B cell (primary cell): ENCODE results near the gene RAPGEF1. TPM values are rescaled to one million over a fixed set of nuclear protein-coding genes. Genes with fewer than 3 reads are reported as not detected.

ENCODE experiments used
- ATAC-seq: fragments of 200-7000 bp; cut with Tn5 transposase; one replicate; pipeline ENCODE4 v1.10.0; 2021; ENCODE audit warnings: low read depth, mild to moderate bottlenecking, moderate number of reproducible peaks, moderate library complexity
- CTCF ChIA-PET: fragments of 350-600 bp; sonication (Branson Sonifier 250); formaldehyde crosslinking; loops from one replicate; lab custom pipeline; 2021; ENCODE audit warnings: antibody characterized with exemption, inconsistent platforms; lab: Charles Lee
- POLR2A ChIA-PET: fragments of 350-600 bp; sonication (Branson Sonifier 250); formaldehyde crosslinking; loops from one replicate; lab custom pipeline; 2021; ENCODE audit warnings: antibody characterized with exemption; lab: Charles Lee
- DNase-seq: peaks from one replicate; pipeline ENCODE4 v3.0.0; 2013
- H2AFZ ChIP-seq: 2 replicates; pipeline ENCODE4 v1.6.1; 2012; ENCODE audit warnings: mild to moderate bottlenecking, low read depth, low read length; ENCODE audit not compliant: insufficient read depth, poor library complexity, severe bottlenecking
- H3K27ac ChIP-seq, 2 donors: 1 replicate in 1 of 2; 2 replicates in 1 of 2; pipeline ENCODE4 v1.5.1; 2012 to 2013; ENCODE audit warnings: low read length in 2 of 2, mild to moderate bottlenecking in 2 of 2, moderate library complexity in 1 of 2
- H3K27me3 ChIP-seq, 4 experiments: fragments of 200-600 bp in 1 of 4; sonication (generic) in 1 of 4; replicated peaks in 1 of 4; 1 replicate in 2 of 4; 2 replicates in 2 of 4; pipeline versions ENCODE4 v1.6.1 to v1.7.0; 2013 to 2016; ENCODE audit warnings: low read length in 3 of 4, mild to moderate bottlenecking in 2 of 4, mixed read lengths in 1 of 4, moderate library complexity in 1 of 4; ENCODE audit not compliant: insufficient read depth in 4 of 4, control insufficient read depth in 3 of 4; ENCODE audit errors: control extremely low read depth in 1 of 4
- H3K36me3 ChIP-seq, 2 experiments: replicated peaks in 1 of 2; 1 replicate in 1 of 2; 2 replicates in 1 of 2; pipeline versions ENCODE4 v1.6.1 to v1.7.1; 2013; ENCODE audit warnings: low read length in 1 of 2; ENCODE audit not compliant: insufficient read depth in 2 of 2, control insufficient read depth in 1 of 2; ENCODE audit errors: control extremely low read depth in 1 of 2, extremely low read depth in 1 of 2
- H3K4me1 ChIP-seq, 2 donors: fragments of 200-600 bp in 1 of 2; sonication (generic) in 1 of 2; 1 replicate in 1 of 2; 2 replicates in 1 of 2; pipeline versions ENCODE4 v1.5.1 to v1.6.1; 2013 to 2017; ENCODE audit warnings: low read length in 2 of 2; ENCODE audit not compliant: control insufficient read depth in 2 of 2, insufficient read depth in 2 of 2
- H3K4me2 ChIP-seq: replicated peaks from 2 replicates; pipeline ENCODE3; 2012; ENCODE audit warnings: mild to moderate bottlenecking, low read depth, low read length; ENCODE audit not compliant: poor library complexity, severe bottlenecking
- H3K4me3 ChIP-seq, 5 experiments: fragments of 200-600 bp in 1 of 5; sonication (generic) in 1 of 5; 1 replicate in 3 of 5; 2 replicates in 2 of 5; pipeline versions ENCODE4 v1.5.1 to v1.7.0; 2011 to 2016; ENCODE audit warnings: low read length in 4 of 5, mild to moderate bottlenecking in 4 of 5, low read depth in 2 of 5, control low read depth in 1 of 5, moderate library complexity in 1 of 5; ENCODE audit not compliant: insufficient read depth in 1 of 5; ENCODE audit errors: control extremely low read depth in 1 of 5, extremely low read depth in 1 of 5
- H3K79me2 ChIP-seq: fragments of 200-600 bp; sonication (generic); one replicate; pipeline ENCODE4 v1.6.0; 2016; ENCODE audit warnings: low read length; ENCODE audit not compliant: control insufficient read depth, insufficient read depth
- H3K9ac ChIP-seq: fragments of 200-600 bp; sonication (generic); 2 replicates; pipeline ENCODE4 v1.6.1; 2017; ENCODE audit warnings: mild to moderate bottlenecking, low read length, moderate library complexity
- H3K9me3 ChIP-seq, 3 donors: one replicate each; pipeline versions ENCODE4 v1.6.1 to v1.7.1; 2013; ENCODE audit warnings: low read length in 2 of 3; ENCODE audit not compliant: control insufficient read depth in 2 of 3, insufficient read depth in 1 of 3; ENCODE audit errors: control extremely low read depth in 1 of 3
- H4K20me1 ChIP-seq: 2 replicates; pipeline ENCODE4 v1.6.0; 2012; ENCODE audit warnings: mild to moderate bottlenecking, low read length; ENCODE audit not compliant: insufficient read depth, control insufficient read depth, poor library complexity, severe bottlenecking
- H3K27ac Mint-ChIP-seq: one replicate; pipeline ENCODE4 v1.8.0; 2021; ENCODE audit warnings: mixed read lengths
- H3K27me3 Mint-ChIP-seq: one replicate; pipeline ENCODE4 v1.8.0; 2021; ENCODE audit warnings: mixed read lengths
- H3K4me1 Mint-ChIP-seq: one replicate; pipeline ENCODE4 v1.8.0; 2021; ENCODE audit warnings: mixed read lengths
- H3K4me3 Mint-ChIP-seq: one replicate; pipeline ENCODE4 v1.8.0; 2021; ENCODE audit warnings: mixed read lengths
- H3K9me3 Mint-ChIP-seq: one replicate; pipeline ENCODE4 v1.8.0; 2022; ENCODE audit warnings: mixed read lengths; ENCODE audit not compliant: insufficient read depth
- CTCF ChIP-seq: fragments of 200-600 bp; IDR thresholded peaks from one replicate; pipeline ENCODE4 v1.8.0; 2022; ENCODE audit warnings: antibody characterized with exemption, mild to moderate bottlenecking
- EZH2 ChIP-seq: IDR thresholded peaks from 2 replicates; pipeline ENCODE4 v1.6.1; 2012; ENCODE audit warnings: borderline replicate concordance, low read depth, mild to moderate bottlenecking, moderate library complexity, low read length; ENCODE audit not compliant: insufficient read depth, poor library complexity, severe bottlenecking
- WGBS: methylation state at CpG from one replicate; pipeline ENCODE4 v1.1.5; 2013; ENCODE audit warnings: missing lambda C conversion rate; ENCODE audit not compliant: insufficient coverage; 5-methylcytosine and 5-hydroxymethylcytosine counted together
- intact Hi-C: fragments of 100-400 bp; cut with micrococcal nuclease; formaldehyde crosslinking; loops from one replicate; pipeline ENCODE4 v1.10.0; 2022
- polyA plus RNA-seq: library from polyadenylated mRNA; depleted of rRNA; stranded (reverse); fragments of >200 nt; gene quantifications from 2 replicates; pipeline ENCODE4 v1.2.3, GENCODE V29; 2012
- total RNA-seq, 2 donors: library from RNA; stranded (reverse); fragments of 120-200 nt in 1 of 2; gene quantifications; 1 replicate in 1 of 2; 2 replicates in 1 of 2; pipeline versions ENCODE4 v1.2.3 to v1.2.4, GENCODE V29; 2013 to 2022

The RAPGEF1 gene
- total and polyA plus RNA-seq, 2 donors (not counting 1 experiment from before 2014, with no cell fraction given), result 134 to 447 TPM

GRCh38 chr9:131738293-131739132, 1.4 kb downstream of the RAPGEF1 start:
- TF ChIP-seq EZH2, result no peak
- no peak for TF ChIP-seq CTCF
- Mint-ChIP-seq H3K4me1 (peaks cover 64% of the 10 kb centered on the region), H3K4me3 (peak overlapping the region; percentile 97), H3K27me3 (no peaks in the 10 kb centered on the region), H3K27ac (peak overlapping the region; percentile 93), H3K9me3 (no peaks in the 10 kb centered on the region)
- H3K4me1 ChIP-seq, result peaks cover 56 to 64% of the 10 kb centered on the region in 2 donors
- H4K20me1 ChIP-seq, result peaks cover 24% of the 10 kb centered on the region
- ATAC-seq, result no peak
- CTCF ChIA-PET, result interaction anchor here (0.7 to 15.1 kb wide), 22 partner anchors 7 to 235 kb away, joined by 3 to 263 read pairs (median 6); no protein-coding TSS in a partner anchor
- no peaks in the 10 kb centered on the region for H3K27me3 ChIP-seq
- H3K4me3 ChIP-seq, result peak overlapping the region; percentile 72 to 83 (median 77)
- peaks cover 3 to 4% of the 10 kb centered on the region in 2 experiments for H3K36me3 ChIP-seq
- peak overlapping the region; percentile 44 to 80 for H3K27ac ChIP-seq
- WGBS, result 31% methylated on average over 9 of the region's 13 CpGs
- no peak for DNase-seq
- H3K9ac ChIP-seq, result peak overlapping the region; percentile 75
- POLR2A ChIA-PET, result interaction anchor here (0.9 to 1.7 kb wide), 7 partner anchors 8 to 150 kb away, joined by 3 to 11 read pairs (median 4); no protein-coding TSS in a partner anchor
- H3K79me2 ChIP-seq, result peaks cover 66% of the 10 kb centered on the region
- H3K9me3 ChIP-seq, result no peaks in the 10 kb centered on the region
- intact Hi-C loops, result loop anchor here (1.0 to 2.0 kb wide), 3 partner anchors 9 to 60 kb away; no protein-coding TSS in a partner anchor
- H3K4me2 ChIP-seq, result peak overlapping the region; percentile 84
- H2AFZ ChIP-seq, result peak overlapping the region; percentile 36
